GM12801 (cell line): ENCODE results near the gene ULK4.

ENCODE experiments used
- CTCF ChIP-seq: IDR thresholded peaks from one replicate; pipeline ENCODE4 v1.5.1; 2011; ENCODE audit warnings: control low read depth; ENCODE audit not compliant: insufficient read length; ENCODE audit errors: extremely low read depth

The ULK4 gene

GRCh38 chr3:41370307-41370706, 591.6 kb downstream of the ULK4 start:
- TF ChIP-seq CTCF = no peak

GRCh38 chr3:41369838-41370237, 592.1 kb downstream of the ULK4 start:
- TF ChIP-seq CTCF = no peak

- no peak for TF ChIP-seq CTCF
Measured at GRCh38 chr3:41365973-41366372, 595.9 kb downstream of the ULK4 start.

- no peak for TF ChIP-seq CTCF
Measured at GRCh38 chr3:41364736-41365135, 597.2 kb downstream of the ULK4 start.

- no peak for TF ChIP-seq CTCF
Measured at GRCh38 chr3:41363830-41364523, 597.9 kb downstream of the ULK4 start.

- no peak for TF ChIP-seq CTCF
Measured at GRCh38 chr3:41362638-41363559, 599.0 kb downstream of the ULK4 start.

GRCh38 chr3:41357271-41357670, 604.6 kb downstream of the ULK4 start:
- TF ChIP-seq CTCF = no peak
